K562 (cell line): ENCODE data around the gene GSTA4. TPM values are rescaled to one million over a fixed set of nuclear protein-coding genes. Genes with fewer than 3 reads are reported as not detected.

Source experiments
- ATAC-seq: fragments of 200-7000 bp; cut with Tn5 transposase; 3 replicates; pipeline ENCODE4 v1.9.1; 2020; ENCODE audit warnings: moderate library complexity
- BruUV-seq: library from RNA; stranded (reverse); fragments of 400-500 nt; replicated peaks from 2 replicates; lab custom pipeline; 2021; lab: Mats Ljungman, UMichigan
- CTCF ChIA-PET: fragments of 300-600 bp; formaldehyde crosslinking; extraction: SDS; loops from one replicate; lab custom pipeline; 2021; ENCODE audit warnings: low intra/inter-chr PET ratio; lab: Yijun Ruan, JAX
- POLR2A ChIA-PET: fragments of 300-600, 350-650 bp; sonication (Branson Sonifier 250); formaldehyde crosslinking; extraction: SDS; loops from one replicate; lab custom pipeline; 2021; ENCODE audit warnings: antibody characterized with exemption, inconsistent platforms; lab: Yijun Ruan, JAX
- DNase-seq, 4 experiments: peaks; one replicate each; pipeline versions ENCODE4 v3.0.0 to v3.0.0-alpha.2; 2011 to 2018; ENCODE audit warnings: low spot score in 3 of 4, mixed read lengths in 3 of 4; ENCODE audit errors: extremely low read depth in 1 of 4
- FAIRE-seq: peaks from 2 replicates; lab custom pipeline; 2011; peaks lifted over from hg19 to GRCh38; lab: Jason Lieb, UNC
- H2AFZ ChIP-seq: 2 replicates; pipeline ENCODE4 v1.6.0; 2011; ENCODE audit warnings: low read depth, low read length, control low read depth, inconsistent platforms
- H3K27ac ChIP-seq: fragments of 200-600 bp; 3 replicates; pipeline ENCODE4 v1.8.0; 2011; ENCODE audit warnings: low read depth, mild to moderate bottlenecking, control low read depth, inconsistent platforms, low read length, moderate library complexity, mixed read lengths; ENCODE audit errors: extremely low read depth
- H3K27me3 ChIP-seq, 2 experiments: fragments of 300-600 bp in 1 of 2; 2 replicates in 1 of 2; 3 replicates in 1 of 2; pipeline versions ENCODE4 v1.6.0 to v1.8.0; 2011; ENCODE audit warnings: inconsistent platforms in 2 of 2, low read length in 2 of 2, mild to moderate bottlenecking in 1 of 2, mixed read lengths in 1 of 2, moderate library complexity in 1 of 2; ENCODE audit not compliant: control insufficient read depth in 2 of 2, insufficient read depth in 2 of 2
- H3K36me3 ChIP-seq: fragments of 300-600 bp; 3 replicates; pipeline ENCODE4 v1.8.0; 2011; ENCODE audit warnings: mild to moderate bottlenecking, low read length, inconsistent platforms; ENCODE audit not compliant: control insufficient read depth, insufficient read depth
- H3K4me1 ChIP-seq, 2 experiments: fragments of 200-600 bp in 1 of 2; replicated peaks in 1 of 2; 2 replicates in 1 of 2; 3 replicates in 1 of 2; pipeline versions ENCODE4 v1.5.1 to v1.8.0; 2011; ENCODE audit warnings: inconsistent platforms in 2 of 2, low read length in 2 of 2, mild to moderate bottlenecking in 1 of 2, mixed read lengths in 1 of 2, moderate library complexity in 1 of 2; ENCODE audit not compliant: control insufficient read depth in 2 of 2, insufficient read depth in 2 of 2
- H3K4me2 ChIP-seq: 2 replicates; pipeline ENCODE4 v1.6.1; 2011; ENCODE audit warnings: low read length, control low read depth, inconsistent platforms, mixed read lengths; ENCODE audit not compliant: insufficient read depth
- H3K4me3 ChIP-seq: fragments of 200-600 bp; sonication (generic), shearing (Covaris generic); 2 replicates; pipeline ENCODE4 v1.5.1; 2016; ENCODE audit warnings: control low read depth, inconsistent platforms
- H3K79me2 ChIP-seq: fragments of 200-600 bp; 3 replicates; pipeline ENCODE4 v1.8.0; 2011; ENCODE audit warnings: low read length, inconsistent platforms; ENCODE audit not compliant: control insufficient read depth, insufficient read depth
- H3K9ac ChIP-seq, 2 experiments: 2 replicates each; pipeline versions ENCODE4 v1.6.0 to v1.6.1; 2011; ENCODE audit warnings: low read depth in 2 of 2, low read length in 2 of 2, control low read depth in 1 of 2, inconsistent platforms in 1 of 2, mild to moderate bottlenecking in 1 of 2, mixed read lengths in 1 of 2; ENCODE audit not compliant: insufficient read depth in 1 of 2
- H3K9me1 ChIP-seq: one replicate; pipeline ENCODE4 v1.6.0; 2011; ENCODE audit warnings: inconsistent platforms, mild to moderate bottlenecking, low read length, moderate library complexity; ENCODE audit not compliant: control insufficient read depth, insufficient read depth
- H3K9me3 ChIP-seq: replicated peaks from 2 replicates; pipeline ENCODE4 v1.5.1; 2011; ENCODE audit warnings: low read depth, low read length, inconsistent platforms; ENCODE audit not compliant: control insufficient read depth, insufficient read depth
- H4K20me1 ChIP-seq: replicated peaks from 2 replicates; pipeline ENCODE4 v1.6.1; 2011; ENCODE audit warnings: low read length, inconsistent platforms, mixed read lengths; ENCODE audit not compliant: control insufficient read depth, insufficient read depth
- ZNF121 ChIP-seq: sonication (generic); formaldehyde crosslinking; conservative IDR thresholded peaks from 2 replicates; pipeline ENCODE4 v1.8.0; 2022; ENCODE audit warnings: missing genetic modification reagents
- ZNF707 ChIP-seq: fragments of 250-450 bp; sonication (Bioruptor Pico); conservative IDR thresholded peaks from 2 replicates; pipeline ENCODE4 v1.8.0; 2022; ENCODE audit warnings: inconsistent platforms, mild to moderate bottlenecking, moderate library complexity
- WGBS: fragments of 100-300 bp; shearing (Covaris generic); methylation state at CpG from one replicate; pipeline ENCODE4 v1.1.6; 2016; ENCODE audit warnings: low coverage, mixed read lengths; ENCODE audit not compliant: insufficient coverage; ENCODE audit errors: missing lambda C conversion rate; 5-methylcytosine and 5-hydroxymethylcytosine counted together
- in situ Hi-C: fragments of 300-500 bp; cut with MboI; formaldehyde crosslinking; loops from 4 replicates; pipeline ENCODE4 v1.15.0; 2018; ENCODE audit warnings: inconsistent platforms, mixed read lengths
- intact Hi-C: fragments of 100-400 bp; cut with micrococcal nuclease; formaldehyde crosslinking; loops from 2 replicates; pipeline ENCODE4 v1.14.2; 2022
- polyA plus RNA-seq, 8 experiments: library from polyadenylated mRNA; depleted of rRNA in 4 of 8; stranded (reverse) in 5 of 8; unstranded in 3 of 8; fragments of >200 nt; fragmentation: Nextera tagmentation in 2 of 8; fragmentation: Illumina TruSeq in 1 of 8; extraction: Ambion mirVana in 2 of 8; extraction: Trizol in 1 of 8; gene quantifications; 2 replicates each; pipeline versions ENCODE4 v1.2.1 to v1.2.3, GENCODE V29; 2011 to 2014; ENCODE audit warnings: inconsistent platforms in 1 of 8, missing spikeins in 1 of 8
- total RNA-seq, 7 experiments: library from RNA; depleted of rRNA in 6 of 7; stranded (reverse); fragments of >200 nt in 6 of 7; fragmentation: Illumina TruSeq in 2 of 7; extraction: Trizol in 2 of 7; gene quantifications; 2 replicates each; pipeline versions ENCODE4 v1.2.1 to v1.2.3, GENCODE V29; 2011 to 2021; ENCODE audit warnings: low replicate concordance in 1 of 7
- TF ChIP-seq, protein P1 (sequence below): fragments of 250-450 bp; sonication (Bioruptor Pico); IDR thresholded peaks from 2 replicates; pipeline ENCODE4 v1.8.0; 2022; ENCODE audit warnings: moderate library complexity, mild to moderate bottlenecking, inconsistent platforms

GSTA4 gene
- total and polyA plus RNA-seq, 9 of the 15 experiments (the other 6 are each of a cell fraction or from before 2014, with no cell fraction given), result 0.89 to 4.0 (median 2.0) TPM

DNA sequence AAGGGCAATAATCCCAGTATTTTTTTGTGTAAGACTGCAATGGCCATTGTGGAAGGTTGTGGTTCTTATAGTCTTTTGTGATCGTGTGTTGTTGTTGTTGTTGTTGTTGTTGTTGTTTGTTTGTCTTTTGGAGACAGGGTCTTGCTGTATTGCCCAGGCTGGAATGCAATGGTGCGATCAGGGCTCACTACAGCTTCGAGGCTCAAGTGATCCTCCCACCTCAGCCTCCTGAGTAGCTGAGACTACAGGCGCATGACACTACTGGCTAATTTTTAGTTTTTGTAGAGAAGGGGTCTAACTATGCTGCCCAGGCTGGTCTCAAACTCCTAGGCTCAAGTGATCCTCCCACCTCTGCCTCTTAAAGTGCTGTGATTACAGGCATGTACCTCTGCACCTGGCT, 3.5 kb upstream of the GSTA4 start:
- H3K4me1 ChIP-seq, result peaks cover 0 to 10% of the 10 kb centered on the region in 2 experiments; a peak in 3 of 5 replicates
- ATAC-seq (no peak), DNase-seq (no peak), FAIRE-seq (no peak)
- POLR2A ChIA-PET, result interaction anchor here (1.0 kb wide), 1 partner anchor 44 kb away, joined by 3 read pairs; no protein-coding TSS in a partner anchor
- intact Hi-C loops (loop anchor here (5.0 to 10.0 kb wide), 3 partner anchors 116 to 581 kb away; no protein-coding TSS in a partner anchor), in situ Hi-C loops (no loop called here)
- no TSS peak for BruUV-seq
- no peak overlapping the region for H2AFZ ChIP-seq
- no peaks in the 10 kb centered on the region for H3K27me3 ChIP-seq
- no peak overlapping the region for H3K9ac ChIP-seq
- H3K27ac ChIP-seq, result no peak overlapping the region
- CTCF ChIA-PET, result no interaction called here
- H3K79me2 ChIP-seq, result no peaks in the 10 kb centered on the region
- no peak overlapping the region for H3K4me3 ChIP-seq
- TF ChIP-seq ZNF707 (CRISPR knock-in tag) (no peak), ZNF121 (peak; percentile 82)
- TF ChIP-seq, protein P1, sequence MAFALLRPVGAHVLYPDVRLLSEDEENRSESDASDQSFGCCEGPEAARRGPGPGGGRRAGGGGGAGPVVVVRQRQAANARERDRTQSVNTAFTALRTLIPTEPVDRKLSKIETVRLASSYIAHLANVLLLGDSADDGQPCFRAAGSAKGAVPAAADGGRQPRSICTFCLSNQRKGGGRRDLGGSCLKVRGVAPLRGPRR (CRISPR knock-in tag), result no peak
- H3K9me3 ChIP-seq, result no peaks in the 10 kb centered on the region
- H3K9me1 ChIP-seq, result no peaks in the 10 kb centered on the region
- H3K4me2 ChIP-seq, result no peak overlapping the region
- no peaks in the 10 kb centered on the region for H4K20me1 ChIP-seq
- H3K36me3 ChIP-seq, result no peaks in the 10 kb centered on the region
- 36% methylated on average over 4 of the region's 4 CpGs for WGBS
